HCT116 (cell line): ENCODE results near the gene CBX3. TPM values are rescaled to one million over a fixed set of nuclear protein-coding genes. Genes with fewer than 3 reads are reported as not detected.
A peak's percentile ranks its signal among the peaks of the same experiment; 100 is the strongest.

Source experiments
- ATAC-seq: fragments of 200-7000 bp; cut with Tn5 transposase; 2 replicates; pipeline ENCODE4 v1.9.1; 2020; ENCODE audit warnings: mild to moderate bottlenecking, moderate library complexity
- BruUV-seq: library from RNA; stranded (reverse); fragments of 400-500 nt; replicated peaks from 2 replicates; lab custom pipeline; 2021; lab: Mats Ljungman, UMichigan
- CTCF ChIA-PET: fragments of 300-600 bp; sonication (Branson Sonifier 250); formaldehyde crosslinking; loops from one replicate; lab custom pipeline; 2021; ENCODE audit warnings: antibody characterized with exemption; lab: Charles Lee
- POLR2A ChIA-PET: fragments of 300-600, 350-600 bp; sonication (Branson Sonifier 250); formaldehyde crosslinking; loops from one replicate; lab custom pipeline; 2021; ENCODE audit warnings: antibody characterized with exemption; lab: Charles Lee
- RAD21 ChIA-PET, 2 experiments: fragments of 300-600 bp; sonication (Branson Sonifier 250); formaldehyde crosslinking; loops; one replicate each; lab custom pipeline; 2023; ENCODE audit warnings: low total read pairs in 2 of 2; ENCODE audit not compliant: uncharacterized antibody in 2 of 2, unreplicated experiment in 2 of 2, low non-redundant PET in 1 of 2; lab: Charles Lee
- DNase-seq: peaks from one replicate; pipeline ENCODE4 v3.0.0-alpha.2; 2010; ENCODE audit warnings: low read depth, low spot score
- H2AFZ ChIP-seq: fragments of 200-600 bp; shearing (Covaris generic), sonication (generic); 2 replicates; pipeline ENCODE4 v1.6.1; 2017; ENCODE audit warnings: low read depth, mixed run types, mixed read lengths, antibody characterized with exemption, low read length; ENCODE audit not compliant: poor library complexity, severe bottlenecking
- H3K27ac ChIP-seq: 2 replicates; pipeline ENCODE4 v1.5.1; 2012; ENCODE audit warnings: low read depth, low read length
- H3K27me3 ChIP-seq: fragments of 200-600 bp; sonication (generic); 2 replicates; pipeline ENCODE4 v1.6.1; 2016; ENCODE audit warnings: mixed run types, low read length, mixed read lengths; ENCODE audit not compliant: insufficient read depth
- H3K36me3 ChIP-seq, 2 experiments: fragments of 200-500 bp in 1 of 2; fragments of 200-600 bp in 1 of 2; sonication (Bioruptor generic) in 1 of 2; sonication (generic) in 1 of 2; 2 replicates each; pipeline versions ENCODE4 v1.5.1 to v1.6.1; 2014 to 2016; ENCODE audit warnings: low read length in 2 of 2, inconsistent platforms in 1 of 2, mixed read lengths in 1 of 2, mixed run types in 1 of 2; ENCODE audit not compliant: insufficient read depth in 2 of 2, control insufficient read depth in 1 of 2
- H3K4me1 ChIP-seq, 2 experiments: fragments of 200-600 bp in 1 of 2; sonication (generic) in 1 of 2; 2 replicates each; pipeline versions ENCODE4 v1.5.1 to v1.6.1; 2012 to 2017; ENCODE audit warnings: low read length in 2 of 2, inconsistent platforms in 1 of 2, mild to moderate bottlenecking in 1 of 2, mixed read lengths in 1 of 2, mixed run types in 1 of 2, moderate library complexity in 1 of 2; ENCODE audit not compliant: insufficient read depth in 2 of 2, control insufficient read depth in 1 of 2
- H3K4me2 ChIP-seq: fragments of 200-600 bp; sonication (generic); 2 replicates; pipeline ENCODE4 v1.6.1; 2017; ENCODE audit warnings: mixed run types, low read length, mixed read lengths
- H3K4me3 ChIP-seq, 2 experiments: fragments of 200-600 bp in 1 of 2; sonication (generic) in 1 of 2; replicated peaks in 1 of 2; 2 replicates each; pipeline ENCODE4 v1.5.1; 2011 to 2016; ENCODE audit warnings: low read length in 2 of 2, control low read depth in 1 of 2, low read depth in 1 of 2, mild to moderate bottlenecking in 1 of 2, mixed read lengths in 1 of 2, mixed run types in 1 of 2
- H3K79me2 ChIP-seq: fragments of 200-600 bp; sonication (generic); 2 replicates; pipeline ENCODE4 v1.6.1; 2017; ENCODE audit warnings: mild to moderate bottlenecking, mixed run types, low read length, moderate library complexity, mixed read lengths; ENCODE audit not compliant: insufficient read depth
- H3K9ac ChIP-seq: fragments of 200-600 bp; sonication (generic); 2 replicates; pipeline ENCODE4 v1.6.1; 2016; ENCODE audit warnings: low read length, mixed read lengths
- H3K9me2 ChIP-seq: fragments of 200-600 bp; sonication (generic), shearing (Covaris generic); 2 replicates; pipeline ENCODE4 v1.6.1; 2017; ENCODE audit warnings: mixed run types, mild to moderate bottlenecking, moderate library complexity; ENCODE audit not compliant: insufficient read depth
- H3K9me3 ChIP-seq, 2 experiments: fragments of 200-500 bp in 1 of 2; fragments of 200-600 bp in 1 of 2; sonication (Bioruptor generic) in 1 of 2; sonication (generic) in 1 of 2; 2 replicates each; pipeline ENCODE4 v1.6.1; 2014 to 2017; ENCODE audit warnings: low read length in 2 of 2, mixed read lengths in 2 of 2, inconsistent platforms in 1 of 2, low read depth in 1 of 2, mild to moderate bottlenecking in 1 of 2, mixed run types in 1 of 2, moderate library complexity in 1 of 2; ENCODE audit not compliant: control insufficient read depth in 1 of 2, insufficient read depth in 1 of 2
- H4K20me1 ChIP-seq: fragments of 200-600 bp; sonication (generic), shearing (Covaris generic); 2 replicates; pipeline ENCODE4 v1.6.1; 2017; ENCODE audit warnings: mixed run types, mild to moderate bottlenecking, moderate library complexity; ENCODE audit not compliant: insufficient read depth
- CEBPB ChIP-seq: IDR thresholded peaks from 2 replicates; pipeline ENCODE4 v1.6.1; 2012; ENCODE audit warnings: low read depth
- ELF1 ChIP-seq: IDR thresholded peaks from 2 replicates; pipeline ENCODE4 v1.6.1; 2012; ENCODE audit warnings: low read depth, borderline replicate concordance
- EZH2 ChIP-seq: fragments of 200-600 bp; sonication (generic); IDR thresholded peaks from 2 replicates; pipeline ENCODE4 v1.6.1; 2017; ENCODE audit warnings: antibody characterized with exemption, mixed run types
- EZH2phosphoT487 ChIP-seq: fragments of 200-600 bp; IDR thresholded peaks from 2 replicates; pipeline ENCODE4 v1.6.1; 2018; ENCODE audit warnings: antibody characterized with exemption, borderline replicate concordance
- FOSL1 ChIP-seq: IDR thresholded peaks from 2 replicates; pipeline ENCODE4 v1.6.1; 2012; ENCODE audit warnings: low read depth
- JUND ChIP-seq: IDR thresholded peaks from 2 replicates; pipeline ENCODE4 v1.6.1; 2012
- MAX ChIP-seq: IDR thresholded peaks from 2 replicates; pipeline ENCODE4 v1.6.1; 2012
- POLR2A ChIP-seq: IDR thresholded peaks from 2 replicates; pipeline ENCODE4 v1.7.0; 2011; ENCODE audit warnings: borderline replicate concordance; ENCODE audit not compliant: insufficient read depth, insufficient read length; ENCODE audit errors: extremely low read depth
- POLR2AphosphoS5 ChIP-seq: IDR thresholded peaks from 2 replicates; pipeline ENCODE4 v1.6.1; 2011; ENCODE audit warnings: mild to moderate bottlenecking, low read depth, low read length, moderate library complexity
- RAD21 ChIP-seq: IDR thresholded peaks from 2 replicates; pipeline ENCODE4 v1.6.1; 2012; ENCODE audit warnings: low read depth, mild to moderate bottlenecking
- SIN3A ChIP-seq: IDR thresholded peaks from 2 replicates; pipeline ENCODE4 v1.6.1; 2012; ENCODE audit warnings: low read depth
- SP1 ChIP-seq: IDR thresholded peaks from 2 replicates; pipeline ENCODE4 v1.6.1; 2012; ENCODE audit warnings: low read depth
- SRF ChIP-seq: IDR thresholded peaks from 2 replicates; pipeline ENCODE4 v1.6.1; 2012; ENCODE audit warnings: low read depth
- YY1 ChIP-seq: IDR thresholded peaks from 2 replicates; pipeline ENCODE4 v1.6.1; 2011; ENCODE audit warnings: low read length, low read depth, moderate library complexity, mild to moderate bottlenecking; ENCODE audit not compliant: insufficient replicate concordance; ENCODE audit errors: extremely low read depth
- ZNF274 ChIP-seq: fragments of 200-500 bp; sonication (Bioruptor generic); IDR thresholded peaks from 2 replicates; pipeline ENCODE4 v1.6.1; 2014; ENCODE audit warnings: mild to moderate bottlenecking, low read depth, low read length, inconsistent platforms
- intact Hi-C: fragments of 100-400 bp; cut with micrococcal nuclease; formaldehyde crosslinking; loops from 2 replicates; pipeline ENCODE4 v1.10.0; 2022
- total RNA-seq: library from RNA; stranded (reverse); gene quantifications from one replicate; pipeline ENCODE4 v1.2.1, GENCODE V29; 2021; ENCODE audit not compliant: unreplicated experiment
- TF ChIP-seq, protein P1 (sequence below), 3 experiments: fragments of 200-600 bp in 1 of 3; sonication (generic) in 1 of 3; IDR thresholded peaks in 2 of 3; conservative IDR thresholded peaks in 1 of 3; 2 replicates each; pipeline ENCODE4 v1.5.1; 2012 to 2017; ENCODE audit warnings: low read depth in 2 of 3, low read length in 2 of 3, antibody characterized with exemption in 1 of 3, borderline replicate concordance in 1 of 3, control low read depth in 1 of 3, mild to moderate bottlenecking in 1 of 3, mixed read lengths in 1 of 3, mixed run types in 1 of 3, moderate library complexity in 1 of 3; ENCODE audit not compliant: insufficient read depth in 1 of 3
- TF ChIP-seq, protein P2 (sequence below): IDR thresholded peaks from 2 replicates; pipeline ENCODE4 v1.6.1; 2012; ENCODE audit warnings: low read depth
- TF ChIP-seq, protein P3 (sequence below): IDR thresholded peaks from 2 replicates; pipeline ENCODE4 v1.6.1; 2012

Gene CBX3
- total RNA-seq, 1 experiment from 2014 or later: 274 TPM

DNA sequence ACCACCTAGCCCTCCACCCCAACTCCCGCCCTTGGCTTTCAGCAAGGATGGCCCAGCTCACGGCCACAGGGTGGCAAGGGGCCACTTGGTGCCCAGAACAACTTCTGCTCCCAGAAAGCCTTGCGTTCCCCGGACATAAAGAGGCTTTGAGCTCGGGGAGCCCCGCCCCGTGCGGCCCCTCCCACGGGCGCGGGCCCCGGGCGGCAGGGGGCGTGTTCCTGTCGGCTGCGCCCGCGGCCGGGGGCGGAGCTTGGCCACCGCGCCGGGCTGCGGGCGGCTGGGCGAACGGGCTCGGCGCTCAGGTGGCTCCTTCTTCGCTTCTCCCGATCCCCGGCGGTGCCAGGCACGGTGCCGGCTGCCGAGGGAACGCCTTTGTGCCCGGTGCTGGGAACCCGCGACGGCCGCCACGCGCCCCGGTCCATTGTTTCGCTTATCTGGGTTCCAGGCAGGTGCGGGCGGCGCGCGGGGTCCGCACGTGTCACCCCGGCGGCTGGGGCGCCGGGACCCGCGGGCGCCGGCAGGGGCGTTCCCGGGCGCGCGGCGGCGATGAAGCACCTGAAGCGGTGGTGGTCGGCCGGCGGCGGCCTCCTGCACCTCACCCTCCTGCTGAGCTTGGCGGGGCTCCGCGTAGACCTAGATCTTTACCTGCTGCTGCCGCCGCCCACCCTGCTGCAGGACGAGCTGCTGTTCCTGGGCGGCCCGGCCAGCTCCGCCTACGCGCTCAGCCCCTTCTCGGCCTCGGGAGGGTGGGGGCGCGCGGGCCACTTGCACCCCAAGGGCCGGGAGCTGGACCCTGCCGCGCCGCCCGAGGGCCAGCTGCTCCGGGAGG lies 49.4 kb upstream of the CBX3 start, which contains the start of gene NFE2L3:
NFE2L3 (plus strand) TSS at position 246 of the 829 bp plus-strand sequence; CDS start at position 547, 301 bp downstream.
- Histone ChIP-seq H3K27ac (peak within 1 kb of the TSS; percentile 57; the same call in 1 of the 2 replicates), H4K20me1 (no peaks in the 10 kb centered on the region; the same call in 1 of the 2 replicates), H3K27me3 (no peaks in the 10 kb centered on the region), H3K9me3 (no peaks in the 10 kb centered on the region), H3K79me2 (peaks cover 39% of the 10 kb centered on the region), H3K4me1 (peaks cover 28 to 51% of the 10 kb centered on the region in 2 experiments), H3K36me3 (no peaks in the 10 kb centered on the region), H3K9me2 (no peaks in the 10 kb centered on the region), H3K9ac (peak within 1 kb of the TSS; percentile 67), H3K4me3 (peak within 1 kb of the TSS; percentile 49 to 62), H2AFZ (peak within 1 kb of the TSS; percentile 95), H3K4me2 (peak within 1 kb of the TSS; percentile 88)
- DNase-seq (peak; percentile 64), ATAC-seq (peak; percentile 86)
- intact Hi-C loops: loop anchor here (5.0 kb wide), 1 partner anchor 60 kb away; no protein-coding TSS in a partner anchor
- no TSS peak for BruUV-seq
- ChIA-PET RAD21 (interaction anchor here in 1 of 2 experiments (0.7 kb wide), 1 partner anchor 213 kb away, joined by 3 read pairs; no protein-coding TSS in a partner anchor), CTCF (interaction anchor here (0.6 to 1.6 kb wide), 5 partner anchors 14 to 298 kb away, joined by 3 to 6 read pairs (median 4); no protein-coding TSS in a partner anchor), POLR2A (interaction anchor here (0.6 to 1.3 kb wide), 4 partner anchors 45 to 192 kb away, joined by 3 to 4 read pairs (median 3); no protein-coding TSS in a partner anchor)
- TF ChIP-seq, protein P1, sequence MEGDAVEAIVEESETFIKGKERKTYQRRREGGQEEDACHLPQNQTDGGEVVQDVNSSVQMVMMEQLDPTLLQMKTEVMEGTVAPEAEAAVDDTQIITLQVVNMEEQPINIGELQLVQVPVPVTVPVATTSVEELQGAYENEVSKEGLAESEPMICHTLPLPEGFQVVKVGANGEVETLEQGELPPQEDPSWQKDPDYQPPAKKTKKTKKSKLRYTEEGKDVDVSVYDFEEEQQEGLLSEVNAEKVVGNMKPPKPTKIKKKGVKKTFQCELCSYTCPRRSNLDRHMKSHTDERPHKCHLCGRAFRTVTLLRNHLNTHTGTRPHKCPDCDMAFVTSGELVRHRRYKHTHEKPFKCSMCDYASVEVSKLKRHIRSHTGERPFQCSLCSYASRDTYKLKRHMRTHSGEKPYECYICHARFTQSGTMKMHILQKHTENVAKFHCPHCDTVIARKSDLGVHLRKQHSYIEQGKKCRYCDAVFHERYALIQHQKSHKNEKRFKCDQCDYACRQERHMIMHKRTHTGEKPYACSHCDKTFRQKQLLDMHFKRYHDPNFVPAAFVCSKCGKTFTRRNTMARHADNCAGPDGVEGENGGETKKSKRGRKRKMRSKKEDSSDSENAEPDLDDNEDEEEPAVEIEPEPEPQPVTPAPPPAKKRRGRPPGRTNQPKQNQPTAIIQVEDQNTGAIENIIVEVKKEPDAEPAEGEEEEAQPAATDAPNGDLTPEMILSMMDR (IDR thresholded peaks at IDR 0.05 in 2 of 3, conservative IDR thresholded peaks at IDR 0.05 in 1 of 3; ENCODE audit: borderline replicate concordance in 1 of 3, insufficient read depth in 1 of 3, low read depth in 2 of 3, low read length in 2 of 3): no peak
- TF ChIP-seq FOSL1 (no peak), POLR2A (peak; percentile 31), ZNF274 (no peak), EZH2phosphoT487 (no peak), SP1 (no peak), ELF1 (no peak), MAX (peak; percentile 21; the same call in 1 of the 2 replicates), CEBPB (no peak), SRF (no peak), RAD21 (no peak), SIN3A (no peak), YY1 (no peak), POLR2AphosphoS5 (peak; percentile 75), JUND (no peak), EZH2 (no peak)
- TF ChIP-seq, protein P2, sequence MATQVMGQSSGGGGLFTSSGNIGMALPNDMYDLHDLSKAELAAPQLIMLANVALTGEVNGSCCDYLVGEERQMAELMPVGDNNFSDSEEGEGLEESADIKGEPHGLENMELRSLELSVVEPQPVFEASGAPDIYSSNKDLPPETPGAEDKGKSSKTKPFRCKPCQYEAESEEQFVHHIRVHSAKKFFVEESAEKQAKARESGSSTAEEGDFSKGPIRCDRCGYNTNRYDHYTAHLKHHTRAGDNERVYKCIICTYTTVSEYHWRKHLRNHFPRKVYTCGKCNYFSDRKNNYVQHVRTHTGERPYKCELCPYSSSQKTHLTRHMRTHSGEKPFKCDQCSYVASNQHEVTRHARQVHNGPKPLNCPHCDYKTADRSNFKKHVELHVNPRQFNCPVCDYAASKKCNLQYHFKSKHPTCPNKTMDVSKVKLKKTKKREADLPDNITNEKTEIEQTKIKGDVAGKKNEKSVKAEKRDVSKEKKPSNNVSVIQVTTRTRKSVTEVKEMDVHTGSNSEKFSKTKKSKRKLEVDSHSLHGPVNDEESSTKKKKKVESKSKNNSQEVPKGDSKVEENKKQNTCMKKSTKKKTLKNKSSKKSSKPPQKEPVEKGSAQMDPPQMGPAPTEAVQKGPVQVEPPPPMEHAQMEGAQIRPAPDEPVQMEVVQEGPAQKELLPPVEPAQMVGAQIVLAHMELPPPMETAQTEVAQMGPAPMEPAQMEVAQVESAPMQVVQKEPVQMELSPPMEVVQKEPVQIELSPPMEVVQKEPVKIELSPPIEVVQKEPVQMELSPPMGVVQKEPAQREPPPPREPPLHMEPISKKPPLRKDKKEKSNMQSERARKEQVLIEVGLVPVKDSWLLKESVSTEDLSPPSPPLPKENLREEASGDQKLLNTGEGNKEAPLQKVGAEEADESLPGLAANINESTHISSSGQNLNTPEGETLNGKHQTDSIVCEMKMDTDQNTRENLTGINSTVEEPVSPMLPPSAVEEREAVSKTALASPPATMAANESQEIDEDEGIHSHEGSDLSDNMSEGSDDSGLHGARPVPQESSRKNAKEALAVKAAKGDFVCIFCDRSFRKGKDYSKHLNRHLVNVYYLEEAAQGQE: no peak
- TF ChIP-seq, protein P3, sequence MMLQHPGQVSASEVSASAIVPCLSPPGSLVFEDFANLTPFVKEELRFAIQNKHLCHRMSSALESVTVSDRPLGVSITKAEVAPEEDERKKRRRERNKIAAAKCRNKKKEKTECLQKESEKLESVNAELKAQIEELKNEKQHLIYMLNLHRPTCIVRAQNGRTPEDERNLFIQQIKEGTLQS: no peak
